Motor neuron (in vitro differentiated cells): ENCODE measurements around the gene RAB6A. TPM values are rescaled to one million over a fixed set of nuclear protein-coding genes. Genes with fewer than 3 reads are reported as not detected.

Source experiments
- ATAC-seq, 8 experiments: fragments of 200-7000 bp; cut with Tn5 transposase; replicated peaks in 6 of 8; 2 replicates each; pipeline ENCODE4 v1.8.0; 2021; ENCODE audit warnings: mild to moderate bottlenecking in 8 of 8, moderate library complexity in 8 of 8
- H3K27ac ChIP-seq, 2 donors: fragments of 250-450 bp; sonication (Bioruptor Pico); 2 replicates each; pipeline ENCODE4 v1.9.0; 2021; ENCODE audit warnings: antibody characterized with exemption in 2 of 2, mild to moderate bottlenecking in 2 of 2, moderate library complexity in 1 of 2
- H3K4me1 ChIP-seq, 2 donors: fragments of 250-450 bp; sonication (Bioruptor Pico); replicated peaks in 1 of 2; 2 replicates each; pipeline ENCODE4 v1.6.1; 2021; ENCODE audit warnings: antibody characterized with exemption in 2 of 2, mild to moderate bottlenecking in 2 of 2, moderate library complexity in 1 of 2
- H3K4me3 ChIP-seq, 5 donors: fragments of 250-450 bp; sonication (Bioruptor Pico); 2 replicates each; pipeline ENCODE4 v1.9.0; 2021; ENCODE audit warnings: antibody characterized with exemption in 5 of 5, mild to moderate bottlenecking in 5 of 5, moderate library complexity in 4 of 5
- WGBS, 10 experiments: fragments of 450-650 bp; shearing (Covaris generic); methylation state at CpG; one replicate each; pipeline ENCODE4 v1.0.0; 2022; 5-methylcytosine and 5-hydroxymethylcytosine counted together
- in situ Hi-C, 9 experiments: fragments of 400-800 bp; cut with MboI; loops; one replicate each; pipeline ENCODE4 v1.15.0; 2021; ENCODE audit warnings: low sequenced_read_pairs in 9 of 9, low pct_unique_long_range_greater_than_20kb in 2 of 9; ENCODE audit not compliant: unreplicated experiment in 9 of 9
- total RNA-seq, 8 experiments: library from RNA; unstranded; fragments of 300-600 nt; gene quantifications; 2 replicates each; pipeline versions ENCODE4 v1.2.3 to v1.2.4, GENCODE V29; 2022

Gene RAB6A
- total RNA-seq: 100 to 1,000 TPM in 4 of 8 experiments, 10 to 100 TPM in 4; 61.5 to 173 (median 100) TPM

DNA sequence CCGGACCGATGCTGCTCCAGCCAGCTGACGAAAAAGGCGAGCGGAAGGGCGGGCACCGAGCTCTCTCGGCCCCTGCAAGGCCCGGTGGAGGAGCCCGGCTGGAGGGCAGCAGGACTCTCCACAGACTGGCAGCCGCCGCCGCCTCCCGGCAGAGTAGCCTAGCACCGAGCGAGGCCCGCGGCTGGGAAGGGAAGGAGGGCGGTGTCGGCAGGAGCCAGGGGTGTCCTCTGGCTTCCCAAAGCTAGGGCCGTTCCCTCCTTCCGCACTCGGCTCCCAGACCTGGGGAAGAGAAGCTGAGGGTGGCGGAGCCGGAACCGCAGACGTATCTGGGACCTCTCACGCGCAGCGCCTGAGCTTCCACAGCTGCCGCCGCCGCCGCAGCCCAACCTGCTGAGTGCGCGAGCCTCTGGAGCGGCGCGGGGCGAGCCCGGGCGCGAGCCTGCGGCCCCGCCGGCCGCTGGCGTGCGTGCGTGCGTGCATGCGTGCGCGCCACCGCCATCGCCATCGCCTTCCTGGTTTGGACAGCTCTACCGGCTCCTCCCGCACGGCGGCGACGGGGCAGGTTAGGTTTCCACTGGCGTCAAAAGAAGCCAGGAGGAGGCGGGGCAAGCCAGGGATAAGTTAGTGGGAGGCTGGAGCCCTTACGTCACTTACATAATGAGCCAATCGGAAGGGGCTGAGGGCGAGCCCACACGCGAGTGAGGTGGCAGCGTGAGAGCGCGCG, at the start of gene RAB6A:
Gene RAB6A (minus strand): TSS at position 396 of the 724 bp plus-strand sequence. CDS start 439 bp downstream, outside the sequence.
- H3K27ac ChIP-seq: peak within 1 kb of the TSS; percentile 88 to 92
- 0 to 10% (median 0%) methylated on average over 2 to 21 of the region's 74 CpGs; no CpG with 5 or more reads in 5 of the 10 experiments for WGBS, 10 experiments
- peak within 1 kb of the TSS; percentile 73 to 99 (median 85) for H3K4me3 ChIP-seq
- peaks cover 6 to 13% of the 10 kb centered on the region in 2 donors for H3K4me1 ChIP-seq
- in situ Hi-C loops: no loop called here
- ATAC-seq: peak; percentile 82 to 93 (median 90)

DNA sequence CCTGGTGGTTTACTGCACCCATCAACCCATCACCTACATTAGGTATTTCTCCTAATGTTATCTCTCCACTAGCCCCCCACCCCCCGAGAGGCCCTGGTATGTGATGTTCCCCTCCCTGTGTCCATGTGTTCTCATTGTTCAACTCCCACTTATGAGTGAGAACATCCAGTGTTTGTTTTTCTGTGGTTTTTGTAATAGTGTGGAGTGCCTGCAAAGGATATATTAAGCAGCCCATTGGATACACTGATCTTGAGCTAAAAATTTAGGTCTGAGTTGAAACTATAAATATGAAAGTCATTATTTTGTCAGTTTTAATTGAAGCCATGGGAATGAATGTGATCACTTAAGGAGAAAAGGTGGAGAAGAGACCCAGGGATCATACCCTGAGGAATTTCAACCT, 49.8 kb upstream of the RAB6A start:
- Histone ChIP-seq H3K27ac (no peak overlapping the region), H3K4me1 (no peaks in the 10 kb centered on the region), H3K4me3 (no peak overlapping the region)
- 100% methylated on average over 1 of the region's 1 CpG; no CpG with 5 or more reads in 8 of the 10 experiments for WGBS, 10 experiments
- no peak for ATAC-seq
- in situ Hi-C loops: no loop called here

GRCh38 chr11:73808052-73808451, 47.2 kb upstream of the RAB6A start:
- in situ Hi-C loops: no loop called here
- H3K27ac ChIP-seq: no peak overlapping the region
- no peak for ATAC-seq
- no peak overlapping the region for H3K4me3 ChIP-seq
- no peaks in the 10 kb centered on the region for H3K4me1 ChIP-seq
- WGBS, 10 experiments: 36 to 100% (median 81%) methylated on average over 1 of the region's 1 CpG; no CpG with 5 or more reads in 2 of the 10 experiments

DNA sequence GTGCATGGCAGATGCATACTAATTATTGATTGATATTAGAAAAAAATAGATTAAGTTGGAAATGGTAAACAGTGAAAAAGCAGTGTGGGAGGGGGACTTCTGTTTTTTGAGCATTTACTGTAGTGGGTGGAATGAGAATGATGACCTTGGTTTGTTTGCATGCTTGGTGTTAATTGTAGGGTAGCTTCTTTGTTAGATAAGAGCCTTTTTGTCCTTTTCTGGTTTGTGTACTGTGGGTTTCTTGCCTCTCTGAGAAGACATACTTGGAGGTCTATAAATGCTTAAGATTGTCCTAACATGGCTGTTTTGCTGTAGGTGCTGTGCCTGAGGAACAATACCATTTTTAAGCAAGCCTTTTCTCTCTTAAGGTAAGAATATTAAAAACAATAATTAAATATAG, 43.8 kb upstream of the RAB6A start:
- ATAC-seq: no peak
- Histone ChIP-seq H3K4me1 (no peaks in the 10 kb centered on the region), H3K4me3 (no peak overlapping the region), H3K27ac (no peak overlapping the region)
- in situ Hi-C loops: no loop called here

DNA sequence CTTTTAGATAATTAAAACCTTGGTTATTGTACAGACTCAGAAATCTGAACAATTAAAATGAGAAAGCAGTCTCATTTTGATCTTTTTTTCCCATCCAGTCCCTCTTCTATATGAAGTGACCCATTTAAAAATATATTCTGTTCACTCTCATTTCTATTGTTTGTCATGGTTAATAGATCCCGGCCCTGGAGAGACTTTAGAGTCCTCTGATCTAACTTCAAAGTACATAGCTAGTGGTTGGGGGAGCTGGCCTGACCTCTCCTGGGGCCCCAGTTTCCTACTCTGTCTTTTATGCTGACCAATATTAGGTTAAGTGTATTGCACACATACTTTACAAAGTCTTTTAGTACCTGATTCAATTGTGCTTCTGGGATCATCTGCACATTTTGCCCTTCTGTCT, 40.3 kb upstream of the RAB6A start:
- 40 to 100% (median 76%) methylated on average over 1 of the region's 1 CpG; no CpG with 5 or more reads in 4 of the 10 experiments for WGBS, 10 experiments
- ATAC-seq: no peak
- Histone ChIP-seq H3K4me1 (no peaks in the 10 kb centered on the region), H3K4me3 (no peak overlapping the region), H3K27ac (no peak overlapping the region)
- in situ Hi-C loops: no loop called here

DNA sequence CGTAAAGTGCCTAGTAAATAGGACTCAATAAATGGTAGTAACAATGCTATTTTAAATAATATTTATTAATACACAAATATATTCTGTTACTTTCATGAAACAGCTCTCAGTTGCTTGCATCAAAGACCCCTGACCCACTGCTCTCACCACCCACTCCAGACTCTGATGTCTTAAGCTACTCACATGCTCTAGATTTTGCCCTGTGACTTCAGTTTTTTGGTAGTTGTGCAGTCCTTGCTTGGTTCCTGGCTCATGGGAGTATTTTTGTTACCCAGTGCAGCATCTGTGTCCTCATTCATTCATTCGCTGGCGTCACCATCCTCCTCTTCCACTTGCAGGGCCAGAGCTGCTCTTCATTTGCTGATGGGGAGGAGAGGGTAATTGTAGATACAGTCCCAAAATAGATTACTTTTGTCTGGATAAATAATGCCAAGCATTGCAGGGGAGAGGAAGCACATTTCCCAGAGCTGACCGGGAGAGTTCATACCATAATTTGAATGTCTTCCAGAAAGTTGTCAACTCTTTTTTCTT, 39.5 kb upstream of the RAB6A start:
- H3K4me1 ChIP-seq: no peaks in the 10 kb centered on the region

DNA sequence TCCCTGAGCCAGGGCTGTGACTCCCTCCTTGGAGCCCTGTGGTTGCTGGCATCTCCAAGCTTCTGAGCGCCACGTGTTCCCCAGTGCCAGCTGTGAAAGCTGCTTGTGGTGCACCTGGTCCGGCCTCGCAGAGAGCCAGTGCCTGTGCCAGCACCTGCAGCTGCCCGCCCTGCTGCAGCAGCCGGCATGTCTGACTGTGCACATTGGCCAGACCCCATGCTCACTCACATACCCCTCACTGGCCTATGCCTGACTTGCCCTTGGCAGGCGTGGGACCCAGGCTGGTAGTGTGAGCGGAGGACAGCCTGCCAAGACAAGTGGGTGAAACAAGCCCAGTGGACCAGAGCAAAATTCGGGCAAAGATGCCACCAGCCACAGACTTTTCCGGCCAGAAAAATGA, 36.6 kb upstream of the RAB6A start:
- no peak overlapping the region for H3K27ac ChIP-seq
- in situ Hi-C loops: no loop called here
- no peak overlapping the region for H3K4me3 ChIP-seq
- ATAC-seq: no peak
- 91 to 100% (median 94%) methylated on average over 1 to 7 of the region's 10 CpGs; no CpG with 5 or more reads in 5 of the 10 experiments for WGBS, 10 experiments
- H3K4me1 ChIP-seq: no peaks in the 10 kb centered on the region

More for the DNA sequence above, 39.5 kb upstream of the RAB6A start:
- H3K27ac ChIP-seq: no peak overlapping the region
- 82 to 100% (median 90%) methylated on average over 1 to 4 of the region's 4 CpGs; no CpG with 5 or more reads in 1 of the 10 experiments for WGBS, 10 experiments
- no peak overlapping the region for H3K4me3 ChIP-seq
- ATAC-seq: no peak
- in situ Hi-C loops: no loop called here

DNA sequence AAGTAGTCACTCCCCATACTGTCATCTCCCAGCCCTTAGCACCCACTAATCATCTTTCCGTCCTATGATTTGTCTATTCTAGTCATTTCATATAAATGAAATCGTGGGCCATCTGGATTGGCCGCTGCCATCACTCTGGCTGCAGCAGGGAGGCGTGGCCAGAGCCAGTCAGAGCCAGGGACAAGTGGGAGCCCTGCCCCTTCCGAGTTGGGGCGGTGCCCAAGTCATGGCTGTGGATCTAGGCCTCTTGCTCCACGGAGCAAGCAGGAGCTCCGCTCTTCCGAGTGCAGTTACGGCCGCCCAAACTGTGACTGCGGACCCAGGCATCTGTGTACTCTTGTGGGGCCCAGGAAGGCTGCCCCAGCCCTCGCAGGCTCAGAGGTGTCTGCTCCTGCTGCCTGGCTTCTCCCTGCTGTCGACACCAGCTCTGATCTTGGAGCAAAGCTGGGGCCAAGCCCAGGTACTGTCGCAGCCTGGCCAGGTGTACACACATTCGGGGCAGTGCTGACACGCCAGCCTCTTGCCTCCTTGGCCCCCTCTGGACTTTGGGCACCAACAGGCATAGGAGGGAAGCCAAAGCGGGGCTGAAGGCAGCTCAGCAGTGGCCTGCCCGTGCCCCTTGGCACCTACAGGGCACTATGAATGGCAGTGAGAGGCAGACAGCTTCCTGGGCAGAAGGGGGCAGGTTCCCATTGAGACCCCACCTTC, 35.2 kb upstream of the RAB6A start:
- Histone ChIP-seq H3K4me3 (no peak overlapping the region), H3K4me1 (no peaks in the 10 kb centered on the region), H3K27ac (no peak overlapping the region)
- 60 to 100% (median 88%) methylated on average over 1 to 6 of the region's 19 CpGs; no CpG with 5 or more reads in 3 of the 10 experiments for WGBS, 10 experiments
- ATAC-seq: peak in 7 of 8 experiments; percentile 56 to 80 (median 74)
- in situ Hi-C loops: no loop called here

- Histone ChIP-seq H3K27ac (no peak overlapping the region), H3K4me3 (no peak overlapping the region), H3K4me1 (peaks cover 9% of the 10 kb centered on the region in 2 donors)
- in situ Hi-C loops: no loop called here
- no peak for ATAC-seq
Measured at GRCh38 chr11:73792584-73792983, 31.7 kb upstream of the RAB6A start.

- WGBS, 10 experiments: 42 to 100% (median 75%) methylated on average over 1 to 5 of the region's 5 CpGs; no CpG with 5 or more reads in 2 of the 10 experiments
- Histone ChIP-seq H3K4me1 (peaks cover 24 to 26% of the 10 kb centered on the region in 2 donors), H3K27ac (no peak overlapping the region), H3K4me3 (no peak overlapping the region)
- in situ Hi-C loops: no loop called here
- no peak for ATAC-seq
Measured at GRCh38 chr11:73789279-73789670, 28.4 kb upstream of the RAB6A start.

GRCh38 chr11:73787643-73788558, 27.0 kb upstream of the RAB6A start, which contains the start of gene MRPL48:
Gene MRPL48 (plus strand): TSS chr11:73787874. CDS start chr11:73787972, 98 bp downstream.
- Histone ChIP-seq H3K27ac (peak within 1 kb of the TSS; percentile 98 to 99), H3K4me3 (peak within 1 kb of the TSS; percentile 55 to 96 (median 90)), H3K4me1 (peaks cover 28 to 30% of the 10 kb centered on the region in 2 donors)
- peak; percentile 94 to 98 (median 96) for ATAC-seq
- whole genome bisulfite sequencing, 10 experiments: 0 to 30% (median 2%) methylated on average over 2 to 15 of the region's 44 CpGs; no CpG with 5 or more reads in 2 of the 10 experiments
- in situ Hi-C loops: no loop called here

GRCh38 chr11:73787051-73787642, 26.3 kb upstream of the RAB6A start:
- peak in 2 of 8 experiments; percentile 0 to 2 for ATAC-seq
- Histone ChIP-seq H3K4me1 (peaks cover 28 to 30% of the 10 kb centered on the region in 2 donors), H3K4me3 (peak overlapping the region; percentile 55 to 96 (median 90)), H3K27ac (peak overlapping the region; percentile 98 to 99)
- in situ Hi-C loops: no loop called here
- WGBS, 10 experiments: 19 to 87% (median 78%) methylated on average over 2 to 17 of the region's 17 CpGs; no CpG with 5 or more reads in 1 of the 10 experiments
